MCF 10A (cell line): ENCODE data around the gene ZNF583. TPM values are rescaled to one million over a fixed set of nuclear protein-coding genes. Genes with fewer than 3 reads are reported as not detected.

ENCODE experiments used
- BruUV-seq: library from RNA; stranded (reverse); fragments of 400-500 nt; replicated peaks from 2 replicates; lab custom pipeline; 2021; lab: Mats Ljungman, UMichigan
- CTCF ChIA-PET: fragments of 300-600 bp; sonication (Branson Sonifier 250); formaldehyde crosslinking; extraction: SDS; loops from one replicate; lab custom pipeline; 2021; ENCODE audit warnings: antibody characterized with exemption, inconsistent platforms; lab: Yijun Ruan, JAX
- POLR2A ChIA-PET: fragments of 300-600, 350-650 bp; sonication (Branson Sonifier 250); formaldehyde crosslinking; extraction: SDS; loops from one replicate; lab custom pipeline; 2020; ENCODE audit warnings: antibody characterized with exemption, inconsistent platforms; lab: Yijun Ruan, JAX
- DNase-seq: peaks from one replicate; pipeline ENCODE4 v3.0.0-alpha.2; 2018; ENCODE audit not compliant: unreplicated experiment
- H3K27ac Mint-ChIP-seq: one replicate; pipeline ENCODE4 v1.8.0; 2022; ENCODE audit warnings: mild to moderate bottlenecking, low read depth, mixed read lengths; ENCODE audit not compliant: unreplicated experiment
- H3K27me3 Mint-ChIP-seq: one replicate; pipeline ENCODE4 v1.8.0; 2022; ENCODE audit warnings: mixed read lengths; ENCODE audit not compliant: insufficient read depth, unreplicated experiment
- H3K36me3 Mint-ChIP-seq: one replicate; pipeline ENCODE4 v1.8.0; 2022; ENCODE audit warnings: mild to moderate bottlenecking, moderate library complexity, mixed read lengths; ENCODE audit not compliant: insufficient read depth, unreplicated experiment
- H3K4me1 Mint-ChIP-seq: one replicate; pipeline ENCODE4 v1.8.0; 2022; ENCODE audit warnings: mixed read lengths; ENCODE audit not compliant: insufficient read depth, unreplicated experiment
- H3K4me3 Mint-ChIP-seq: one replicate; pipeline ENCODE4 v1.8.0; 2022; ENCODE audit warnings: mild to moderate bottlenecking, moderate library complexity, mixed read lengths; ENCODE audit not compliant: unreplicated experiment
- H3K9me3 Mint-ChIP-seq: one replicate; pipeline ENCODE4 v1.8.0; 2022; ENCODE audit warnings: mixed read lengths; ENCODE audit not compliant: unreplicated experiment
- CTCF ChIP-seq: fragments of 200-600 bp; IDR thresholded peaks from one replicate; pipeline ENCODE4 v1.8.0; 2022; ENCODE audit warnings: antibody characterized with exemption, mild to moderate bottlenecking; ENCODE audit not compliant: unreplicated experiment
- intact Hi-C: fragments of 100-400 bp; cut with micrococcal nuclease; formaldehyde crosslinking; loops from 2 replicates; pipeline ENCODE4 v1.14.1; 2022
- total RNA-seq: library from RNA; stranded (reverse); gene quantifications from 2 replicates; pipeline ENCODE4 v1.2.3, GENCODE V29; 2022

The ZNF583 gene
- total RNA-seq, 1 experiment from 2014 or later, result 1.8 TPM

GRCh38 chr19:56377105-56377924 is 26.8 kb upstream of the ZNF583 start:
- Mint-ChIP-seq H3K9me3 (peaks cover 33% of the 10 kb centered on the region), H3K27me3 (no peaks in the 10 kb centered on the region), H3K4me3 (no peak overlapping the region), H3K27ac (no peak overlapping the region), H3K4me1 (no peaks in the 10 kb centered on the region), H3K36me3 (no peaks in the 10 kb centered on the region)
- intact Hi-C loops, result no loop called here
- DNase-seq, result no peak
- no peak for TF ChIP-seq CTCF
- BruUV-seq, result no TSS peak
- ChIA-PET CTCF (interaction anchor here (1.1 kb wide), 1 partner anchor 302 kb away, joined by 3 read pairs; no protein-coding TSS in a partner anchor), POLR2A (no interaction called here)

- intact Hi-C loops, result no loop called here
- H3K27me3 Mint-ChIP-seq, result no peaks in the 10 kb centered on the region
- peaks cover 20% of the 10 kb centered on the region for H3K9me3 Mint-ChIP-seq
- H3K4me3 Mint-ChIP-seq, result no peak overlapping the region
- H3K4me1 Mint-ChIP-seq, result no peaks in the 10 kb centered on the region
- POLR2A ChIA-PET, result no interaction called here
- BruUV-seq, result no TSS peak
- CTCF ChIA-PET, result interaction anchor here (0.6 kb wide), 1 partner anchor 226 kb away, joined by 3 read pairs; no protein-coding TSS in a partner anchor
- H3K27ac Mint-ChIP-seq, result no peak overlapping the region
- TF ChIP-seq CTCF, result no peak
- DNase-seq, result no peak
- no peaks in the 10 kb centered on the region for H3K36me3 Mint-ChIP-seq
Measured at GRCh38 chr19:56383826-56384605, 20.1 kb upstream of the ZNF583 start.

- DNase-seq, result no peak
- ChIA-PET POLR2A (no interaction called here), CTCF (no interaction called here)
- intact Hi-C loops, result no loop called here
- BruUV-seq, result no TSS peak
- no peaks in the 10 kb centered on the region for H3K27me3 Mint-ChIP-seq
- H3K4me1 Mint-ChIP-seq, result no peaks in the 10 kb centered on the region
- H3K36me3 Mint-ChIP-seq, result no peaks in the 10 kb centered on the region
- no peak within 1 kb of the TSS for H3K4me3 Mint-ChIP-seq
- TF ChIP-seq CTCF, result no peak
- no peak within 1 kb of the TSS for H3K27ac Mint-ChIP-seq
- H3K9me3 Mint-ChIP-seq, result peaks cover 49% of the 10 kb centered on the region
Measured at GRCh38 chr19:56393119-56394012, 10.8 kb upstream of the ZNF583 start, which contains the start of gene ZNF582. Gene ZNF582, minus strand, starts transcription at chr19:56393534. Its CDS starts 1,782 bp downstream, at chr19:56391752.
